Measurements from ENCODE around the gene DLGAP1. TPM values are rescaled to one million over a fixed set of nuclear protein-coding genes. Genes with fewer than 3 reads are reported as not detected.

DLGAP1 gene
- total and polyA plus RNA-seq, 10 of the 15 experiments (the other 5 are each of a cell fraction or from before 2014, with no cell fraction given), result 0.23 to 27.6 (median 1.9) TPM

DNA sequence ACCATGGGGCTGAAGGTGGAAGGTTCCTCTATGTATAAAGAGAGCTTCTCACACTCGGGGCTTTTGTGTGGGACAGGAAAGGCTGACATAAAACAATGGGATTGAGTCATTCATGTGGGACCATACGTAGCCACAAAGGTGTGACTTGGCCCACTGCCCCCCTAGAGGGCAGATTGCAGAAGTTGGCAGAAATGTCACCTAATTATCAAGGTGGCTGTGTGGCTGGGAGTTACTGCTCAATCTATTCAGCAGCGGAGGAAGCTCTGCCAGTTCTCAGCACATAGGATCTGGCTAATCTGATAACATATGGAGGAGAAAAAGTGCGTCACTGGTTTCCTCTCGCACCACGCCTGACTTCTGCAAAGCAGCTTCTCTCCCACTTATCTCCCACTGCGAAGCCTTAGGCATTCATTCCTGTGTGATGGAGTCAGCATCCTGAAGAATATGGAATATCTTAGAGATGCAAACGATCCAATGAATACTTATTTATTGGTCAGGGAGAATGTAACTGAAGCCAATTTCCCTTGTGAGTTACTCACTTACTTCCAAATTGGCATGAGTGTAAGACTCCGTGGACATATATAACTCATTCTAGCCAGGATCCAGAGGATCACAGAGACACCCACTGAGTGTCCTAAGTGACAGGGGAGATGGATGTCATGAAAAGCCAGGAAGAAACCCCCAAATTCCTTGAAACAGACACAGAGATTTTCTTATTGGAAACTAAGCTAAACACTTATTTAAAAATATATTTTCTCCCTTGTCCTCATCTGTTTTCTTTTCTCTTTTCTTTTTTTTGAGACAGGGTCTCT, 660.4 kb downstream of the DLGAP1 start:
- Histone ChIP-seq H3K36me3 (ENCODE audit: control insufficient read depth in 2 of 2, insufficient read depth in 2 of 2, low read length in 1 of 2) (no peaks in the 10 kb centered on the region), H3K4me1 (ENCODE audit: control insufficient read depth, insufficient read depth, low read length) (no peaks in the 10 kb centered on the region), H3K9ac (ENCODE audit: control insufficient read depth, insufficient read depth, low read length) (no peak overlapping the region), H3K27ac (ENCODE audit: control insufficient read depth, insufficient read depth) (no peak overlapping the region), H3K4me3 (no peak overlapping the region), H2AFZ (ENCODE audit: control insufficient read depth, low read depth, low read length) (no peak overlapping the region), H3K27me3 (replicated peaks in 1 of 2; ENCODE audit: control insufficient read depth in 2 of 2, insufficient read depth in 2 of 2, low read length in 1 of 2) (no peaks in the 10 kb centered on the region), H3K9me3 (replicated peaks; ENCODE audit: control insufficient read depth, insufficient read depth, low read length) (no peaks in the 10 kb centered on the region), H3K79me2 (ENCODE audit: control insufficient read depth, insufficient read depth, low read length) (no peaks in the 10 kb centered on the region), H3K4me2 (ENCODE audit: control insufficient read depth, insufficient read depth) (no peak overlapping the region), H4K20me1 (ENCODE audit: control insufficient read depth, insufficient read depth) (no peaks in the 10 kb centered on the region)
- in situ Hi-C loops (cut with MboI) (no loop called here), intact Hi-C loops (cut with micrococcal nuclease; ENCODE audit: unreplicated experiment) (no loop called here)
- ChIA-PET SMC1A (ENCODE audit: uncharacterized antibody, unreplicated experiment) (interaction anchor here (0.8 to 1.5 kb wide), 5 partner anchors 9 to 75 kb away, joined by 3 to 4 read pairs (median 3); no protein-coding TSS in a partner anchor), POLR2A (interaction anchor here (0.5 kb wide), 1 partner anchor 731 kb away, joined by 7 read pairs; no protein-coding TSS in a partner anchor), CTCF (interaction anchor here (1.2 to 2.0 kb wide), 4 partner anchors 23 to 200 kb away, joined by 3 to 11 read pairs (median 4); no protein-coding TSS in a partner anchor), RAD21 (ENCODE audit: unreplicated experiment) (no interaction called here)
- no TSS peak for BruUV-seq (replicated peaks)
- ATAC-seq (peak; percentile 62), FAIRE-seq (no peak), DNase-seq (ENCODE audit: low read depth, low spot score) (no peak)
- peak; percentile 34 for TF ChIP-seq MEF2B (IDR thresholded peaks at IDR 0.05; ENCODE audit: partially characterized antibody, poor library complexity, severe bottlenecking)
- no peak for TF ChIP-seq PBX3 (IDR thresholded peaks at IDR 0.05; ENCODE audit: insufficient replicate concordance, low read depth, low read length)
- no peak for TF ChIP-seq JUNB (IDR thresholded peaks at IDR 0.05)
- peak in 1 of 2 experiments; percentile 54; a peak in 1 of 4 replicates for TF ChIP-seq BHLHE40 (IDR thresholded peaks at IDR 0.05; ENCODE audit: borderline replicate concordance in 1 of 2, low read depth in 2 of 2, low read length in 1 of 2)
- 0 out of 2 replicates have a peak, but pooled peaks have one; percentile 25 for TF ChIP-seq DPF2 (IDR thresholded peaks at IDR 0.05)
- peak; percentile 65 for TF ChIP-seq MTA2 (IDR thresholded peaks at IDR 0.05; ENCODE audit: low read depth)
- 0 out of 2 replicates have a peak, but pooled peaks have one; percentile 22 for TF ChIP-seq BACH1 (IDR thresholded peaks at IDR 0.05; ENCODE audit: borderline replicate concordance)
- TF ChIP-seq SUPT20H (IDR thresholded peaks at IDR 0.05; ENCODE audit: borderline replicate concordance, control insufficient read depth, low read depth, low read length), result no peak
- peak; percentile 53; the same call in 1 of the 2 replicates for TF ChIP-seq IKZF1 (conservative IDR thresholded peaks at IDR 0.05)
- TF ChIP-seq IKZF2 (IDR thresholded peaks at IDR 0.05), result peak; percentile 61 to 70; a peak in 3 of 4 replicates
- 0 out of 2 replicates have a peak, but pooled peaks have one; percentile 12 for TF ChIP-seq BCL11A (IDR thresholded peaks at IDR 0.05; ENCODE audit: low read depth, low read length)
- 13% methylated on average over 9 of the region's 9 CpGs for WGBS (ENCODE audit: insufficient coverage, insufficient replicate concordance, low lambda C conversion rate, missing lambda C conversion rate)
